ENCODE data around the gene DMAC2. TPM values are rescaled to one million over a fixed set of nuclear protein-coding genes. Genes with fewer than 3 reads are reported as not detected.

DMAC2 gene
- polyA plus RNA-seq, 1 of the 3 experiments (the other 2 are of a cell fraction) = 71.4 TPM

DNA sequence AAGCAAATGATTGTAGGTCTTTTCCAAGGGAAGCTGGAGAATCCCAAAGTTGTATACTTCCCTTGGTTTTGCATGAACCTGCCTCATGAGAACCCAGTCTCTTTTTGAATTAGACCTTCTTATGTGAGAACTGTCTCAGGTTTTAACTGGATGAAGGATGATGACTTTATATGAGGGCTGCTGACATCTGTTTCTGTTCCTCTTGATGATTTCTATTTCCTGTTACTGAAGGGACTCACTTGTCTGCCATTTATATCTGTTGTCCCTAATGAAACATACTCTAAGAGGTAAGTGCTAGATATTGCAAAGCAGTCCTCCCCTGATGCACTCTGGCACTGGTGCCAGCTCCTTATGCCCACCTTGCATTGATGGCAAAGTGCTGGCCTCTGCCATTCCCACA, 36.9 kb upstream of the DMAC2 start:
- no peak overlapping the region for H3K9ac ChIP-seq
- no peaks in the 10 kb centered on the region for H3K9me3 ChIP-seq
- ChIA-PET CTCF (no interaction called here), POLR2A (no interaction called here)
- no peak for DNase-seq
- no peak overlapping the region for H3K4me3 ChIP-seq (ENCODE audit: low read depth in 2 of 2, low read length in 1 of 2)
- no peaks in the 10 kb centered on the region for H3K9me2 ChIP-seq
- H2AFZ ChIP-seq (ENCODE audit: low read depth) = no peak overlapping the region
- H3K79me2 ChIP-seq (ENCODE audit: insufficient read depth) = no peaks in the 10 kb centered on the region
- H3K4me2 ChIP-seq = no peak overlapping the region
- H3F3A ChIP-seq (replicated peaks; ENCODE audit: insufficient read depth) = no peaks in the 10 kb centered on the region
- TF ChIP-seq SIN3A (IDR thresholded peaks at IDR 0.05; ENCODE audit: borderline replicate concordance, low read depth, low read length) = no peak
- no peak for TF ChIP-seq USF2 (IDR thresholded peaks at IDR 0.05; ENCODE audit: borderline replicate concordance, low read depth, low read length)
- no peak for TF ChIP-seq ELF1 (IDR thresholded peaks at IDR 0.05)
- no peak for TF ChIP-seq ZBTB33 (IDR thresholded peaks at IDR 0.05; ENCODE audit: borderline replicate concordance, low read depth)
- no peak for TF ChIP-seq RFX5 (IDR thresholded peaks at IDR 0.05; ENCODE audit: low read length)
- TF ChIP-seq MXI1 (IDR thresholded peaks at IDR 0.05; ENCODE audit: low read depth, low read length) = no peak
- no peak for TF ChIP-seq CHD2 (IDR thresholded peaks at IDR 0.05; ENCODE audit: low read length, partially characterized antibody)
- TF ChIP-seq GABPA (IDR thresholded peaks at IDR 0.05; ENCODE audit: low read depth) = no peak
- TF ChIP-seq REST (IDR thresholded peaks at IDR 0.05; ENCODE audit: low read depth, low read length) = no peak
- no peak for TF ChIP-seq MEF2A (IDR thresholded peaks at IDR 0.05; ENCODE audit: borderline replicate concordance, low read depth)
- TF ChIP-seq GATA2 (CRISPR knock-in tag; IDR thresholded peaks at IDR 0.05) = no peak
- TF ChIP-seq, protein P1, sequence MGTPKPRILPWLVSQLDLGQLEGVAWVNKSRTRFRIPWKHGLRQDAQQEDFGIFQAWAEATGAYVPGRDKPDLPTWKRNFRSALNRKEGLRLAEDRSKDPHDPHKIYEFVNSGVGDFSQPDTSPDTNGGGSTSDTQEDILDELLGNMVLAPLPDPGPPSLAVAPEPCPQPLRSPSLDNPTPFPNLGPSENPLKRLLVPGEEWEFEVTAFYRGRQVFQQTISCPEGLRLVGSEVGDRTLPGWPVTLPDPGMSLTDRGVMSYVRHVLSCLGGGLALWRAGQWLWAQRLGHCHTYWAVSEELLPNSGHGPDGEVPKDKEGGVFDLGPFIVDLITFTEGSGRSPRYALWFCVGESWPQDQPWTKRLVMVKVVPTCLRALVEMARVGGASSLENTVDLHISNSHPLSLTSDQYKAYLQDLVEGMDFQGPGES (IDR thresholded peaks at IDR 0.05; ENCODE audit: low read depth, low read length) = no peak
- no peak for TF ChIP-seq CTCF (IDR thresholded peaks at IDR 0.05)
- TF ChIP-seq RCOR1 (IDR thresholded peaks at IDR 0.05; ENCODE audit: low read length) = no peak
- no peak for TF ChIP-seq NFIC (IDR thresholded peaks at IDR 0.05; ENCODE audit: borderline replicate concordance)
- no peak for TF ChIP-seq RXRA (IDR thresholded peaks at IDR 0.05; ENCODE audit: borderline replicate concordance, low read depth)
- no peaks in the 10 kb centered on the region for H4K20me1 ChIP-seq (ENCODE audit: insufficient read depth)
- peaks cover 64% of the 10 kb centered on the region for H3K27me3 ChIP-seq (ENCODE audit: insufficient read depth)
- H3K27ac ChIP-seq (ENCODE audit: low read depth in 2 of 2, low read length in 1 of 2) = no peak overlapping the region
- no peaks in the 10 kb centered on the region for H3K36me3 ChIP-seq (replicated peaks in 1 of 2; ENCODE audit: control insufficient read depth in 1 of 2, insufficient read depth in 2 of 2, low read length in 1 of 2)
- H3K4me1 ChIP-seq (ENCODE audit: control insufficient read depth in 1 of 2, insufficient read depth in 2 of 2, low read depth in 1 of 2, low read length in 1 of 2) = no peaks in the 10 kb centered on the region
